IPS DF 19.7 (cell line): ENCODE measurements around the gene TNFSF13.

Experiments used
- DNase-seq: peaks from one replicate; pipeline ENCODE4 v3.0.0-alpha.2; 2013; ENCODE audit warnings: low read depth, low spot score

TNFSF13 gene

DNA sequence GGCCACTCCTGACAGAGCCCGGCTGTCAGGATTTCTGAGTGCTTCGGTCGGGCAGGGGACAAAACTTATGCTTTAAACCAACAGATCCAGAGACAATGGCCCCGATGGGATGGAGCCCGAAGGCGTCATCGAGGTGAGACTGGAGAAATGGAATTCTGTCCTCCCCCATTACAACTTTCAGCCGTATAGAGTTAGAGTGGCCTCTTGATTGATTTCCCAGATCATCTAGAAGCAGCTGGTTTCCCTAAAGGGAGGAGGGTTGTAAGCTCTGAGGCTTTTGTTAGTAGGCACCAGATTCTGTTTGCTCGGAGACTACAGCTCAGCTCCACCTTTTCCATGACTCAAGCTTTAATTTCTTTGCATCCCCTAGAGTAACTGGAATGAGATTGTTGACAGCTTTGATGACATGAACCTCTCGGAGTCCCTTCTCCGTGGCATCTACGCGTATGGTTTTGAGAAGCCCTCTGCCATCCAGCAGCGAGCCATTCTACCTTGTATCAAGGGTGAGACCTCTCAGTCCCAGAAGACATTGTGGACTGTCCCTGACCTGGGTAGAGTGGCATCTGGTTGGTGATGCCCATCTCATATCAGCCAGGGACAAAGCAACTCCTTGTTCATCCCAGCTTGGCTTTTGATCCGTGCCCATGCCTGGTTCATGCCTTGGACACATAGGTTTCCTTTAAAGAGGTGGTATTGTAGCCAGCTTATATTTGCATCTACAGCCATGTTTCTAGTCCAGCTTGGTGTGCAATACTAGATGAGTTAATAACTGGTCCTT lies 15.8 kb downstream of the TNFSF13 start:
- no peak for DNase-seq

DNA sequence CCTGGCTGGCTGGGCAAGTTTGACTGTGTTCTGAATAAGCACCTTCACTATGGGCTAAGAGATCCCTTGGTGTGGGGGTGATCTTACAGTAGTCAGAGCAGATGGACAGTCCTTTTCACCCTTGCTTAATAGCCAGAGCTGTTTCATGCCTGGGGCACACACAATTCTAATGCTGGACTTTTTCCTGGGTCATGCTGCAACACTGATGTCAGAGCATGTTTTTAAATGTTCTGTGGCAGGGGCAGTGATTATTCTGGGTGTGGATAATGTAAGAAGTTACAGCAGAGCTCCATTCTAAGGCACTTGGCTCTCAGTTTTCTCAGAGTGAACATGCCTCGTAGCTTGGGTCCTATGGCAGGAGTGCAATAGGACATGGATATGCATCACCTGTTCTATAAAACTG lies 16.9 kb downstream of the TNFSF13 start:
- DNase-seq: no peak

DNA sequence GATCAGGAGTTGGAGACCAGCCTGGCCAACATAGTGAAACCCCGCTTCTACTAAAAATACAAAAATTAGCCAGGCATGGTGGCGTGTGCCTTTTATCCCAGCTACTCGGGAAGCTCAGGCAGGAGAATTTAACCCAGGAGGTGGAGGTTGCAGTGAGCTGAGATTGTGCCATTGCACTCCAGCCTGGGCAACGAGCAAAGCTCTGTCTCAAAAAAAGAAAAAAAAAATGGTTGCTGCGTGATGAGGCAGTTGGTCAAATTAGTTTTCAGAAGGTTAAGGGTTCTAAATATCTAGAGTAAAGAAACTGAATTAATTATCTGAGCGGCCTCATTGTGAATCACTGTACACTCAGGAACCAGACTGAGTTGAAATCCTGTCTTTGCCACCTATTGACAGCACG lies 17.4 kb downstream of the TNFSF13 start:
- no peak for DNase-seq

DNA sequence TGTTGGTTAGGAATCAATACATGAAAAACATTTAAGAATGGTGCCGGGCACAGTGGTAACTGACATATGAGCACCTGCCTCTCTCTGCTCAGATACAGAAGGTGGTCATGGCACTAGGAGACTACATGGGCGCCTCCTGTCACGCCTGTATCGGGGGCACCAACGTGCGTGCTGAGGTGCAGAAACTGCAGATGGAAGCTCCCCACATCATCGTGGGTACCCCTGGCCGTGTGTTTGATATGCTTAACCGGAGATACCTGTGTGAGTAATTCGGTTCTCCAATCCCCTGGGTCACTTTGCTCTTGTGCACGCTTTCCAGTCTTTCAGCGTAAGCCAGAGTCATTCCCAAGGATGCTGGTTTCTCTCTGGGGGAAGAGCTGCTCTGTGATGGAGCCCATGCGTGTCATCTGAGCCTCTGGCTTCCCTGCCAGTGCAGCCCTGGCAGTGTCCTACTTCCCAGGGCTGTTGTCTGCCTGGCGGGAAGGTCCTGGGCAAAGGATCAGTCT lies 17.9 kb downstream of the TNFSF13 start:
- no peak for DNase-seq

DNA sequence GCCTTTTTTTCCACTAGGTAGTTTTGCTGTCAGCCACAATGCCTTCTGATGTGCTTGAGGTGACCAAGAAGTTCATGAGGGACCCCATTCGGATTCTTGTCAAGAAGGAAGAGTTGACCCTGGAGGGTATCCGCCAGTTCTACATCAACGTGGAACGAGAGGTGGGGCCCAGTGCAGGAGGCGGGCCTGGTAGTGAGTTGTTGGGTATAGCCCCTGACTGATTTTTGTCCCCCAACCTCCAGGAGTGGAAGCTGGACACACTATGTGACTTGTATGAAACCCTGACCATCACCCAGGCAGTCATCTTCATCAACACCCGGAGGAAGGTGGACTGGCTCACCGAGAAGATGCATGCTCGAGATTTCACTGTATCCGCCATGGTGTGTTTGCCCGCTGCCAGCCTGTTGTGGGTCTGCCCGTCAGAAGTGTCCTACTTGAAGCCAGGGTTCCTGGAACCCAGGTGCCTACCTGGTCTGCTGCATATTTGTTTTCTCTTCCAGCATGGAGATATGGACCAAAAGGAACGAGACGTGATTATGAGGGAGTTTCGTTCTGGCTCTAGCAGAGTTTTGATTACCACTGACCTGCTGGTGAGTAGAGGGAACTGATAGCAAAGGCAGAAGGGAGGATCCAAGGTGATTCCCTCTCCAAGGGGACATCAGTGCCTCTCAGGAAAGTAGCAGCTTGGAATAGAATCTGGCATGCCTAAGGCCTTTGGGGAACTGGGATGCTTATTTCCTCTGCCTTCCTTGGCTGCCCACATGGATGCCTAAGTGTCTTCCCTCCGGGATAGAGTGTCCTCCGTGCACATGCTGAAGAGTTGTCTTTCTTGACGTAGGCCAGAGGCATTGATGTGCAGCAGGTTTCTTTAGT lies 19.0 kb downstream of the TNFSF13 start:
- DNase-seq: no peak

DNA sequence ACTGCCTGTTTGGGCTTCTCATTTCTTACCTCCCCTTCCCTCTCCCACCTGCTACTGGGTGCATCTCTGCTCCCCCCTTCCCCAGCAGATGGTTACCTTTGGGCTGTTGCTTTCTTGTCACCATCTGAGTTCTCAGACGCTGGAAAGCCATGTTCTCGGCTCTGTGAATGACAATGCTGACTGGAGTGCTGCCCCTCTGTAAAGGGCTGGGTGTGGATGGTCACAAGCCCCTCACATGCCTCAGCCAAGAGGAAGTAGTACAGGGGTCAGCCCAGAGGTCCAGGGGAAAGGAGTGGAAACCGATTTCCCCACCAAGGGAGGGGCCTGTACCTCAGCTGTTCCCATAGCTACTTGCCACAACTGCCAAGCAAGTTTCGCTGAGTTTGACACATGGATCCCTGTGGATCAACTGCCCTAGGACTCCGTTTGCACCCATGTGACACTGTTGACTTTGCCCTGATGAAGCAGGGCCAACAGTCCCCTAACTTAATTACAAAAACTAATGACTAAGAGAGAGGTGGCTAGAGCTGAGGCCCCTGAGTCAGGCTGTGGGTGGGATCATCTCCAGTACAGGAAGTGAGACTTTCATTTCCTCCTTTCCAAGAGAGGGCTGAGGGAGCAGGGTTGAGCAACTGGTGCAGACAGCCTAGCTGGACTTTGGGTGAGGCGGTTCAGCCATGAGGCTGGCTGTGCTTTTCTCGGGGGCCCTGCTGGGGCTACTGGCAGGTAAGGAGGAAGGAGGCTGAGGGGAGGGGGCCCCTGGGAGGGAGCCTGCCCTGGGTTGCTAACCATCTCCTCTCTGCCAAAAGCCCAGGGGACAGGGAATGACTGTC lies 20.7 kb downstream of the TNFSF13 start, which contains the start of gene CD68:
CD68 (plus strand) TSS at position 638 of the 833 bp plus-strand sequence; CDS start at position 678, 40 bp downstream.
- DNase-seq: no peak

DNA sequence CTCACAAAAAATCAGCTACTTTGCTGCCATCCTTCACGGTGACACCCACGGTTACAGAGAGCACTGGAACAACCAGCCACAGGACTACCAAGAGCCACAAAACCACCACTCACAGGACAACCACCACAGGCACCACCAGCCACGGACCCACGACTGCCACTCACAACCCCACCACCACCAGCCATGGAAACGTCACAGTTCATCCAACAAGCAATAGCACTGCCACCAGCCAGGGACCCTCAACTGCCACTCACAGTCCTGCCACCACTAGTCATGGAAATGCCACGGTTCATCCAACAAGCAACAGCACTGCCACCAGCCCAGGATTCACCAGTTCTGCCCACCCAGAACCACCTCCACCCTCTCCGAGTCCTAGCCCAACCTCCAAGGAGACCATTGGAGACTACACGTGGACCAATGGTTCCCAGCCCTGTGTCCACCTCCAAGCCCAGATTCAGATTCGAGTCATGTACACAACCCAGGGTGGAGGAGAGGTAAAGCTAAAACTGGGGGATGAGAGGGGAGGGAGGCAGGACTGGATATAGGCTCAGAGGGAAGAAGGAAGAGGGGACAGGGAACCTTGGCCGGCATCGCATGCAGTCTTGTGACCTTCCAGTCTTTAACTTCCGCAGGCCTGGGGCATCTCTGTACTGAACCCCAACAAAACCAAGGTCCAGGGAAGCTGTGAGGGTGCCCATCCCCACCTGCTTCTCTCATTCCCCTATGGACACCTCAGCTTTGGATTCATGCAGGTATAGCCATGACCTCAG lies 21.5 kb downstream of the TNFSF13 start:
- DNase-seq: no peak

DNA sequence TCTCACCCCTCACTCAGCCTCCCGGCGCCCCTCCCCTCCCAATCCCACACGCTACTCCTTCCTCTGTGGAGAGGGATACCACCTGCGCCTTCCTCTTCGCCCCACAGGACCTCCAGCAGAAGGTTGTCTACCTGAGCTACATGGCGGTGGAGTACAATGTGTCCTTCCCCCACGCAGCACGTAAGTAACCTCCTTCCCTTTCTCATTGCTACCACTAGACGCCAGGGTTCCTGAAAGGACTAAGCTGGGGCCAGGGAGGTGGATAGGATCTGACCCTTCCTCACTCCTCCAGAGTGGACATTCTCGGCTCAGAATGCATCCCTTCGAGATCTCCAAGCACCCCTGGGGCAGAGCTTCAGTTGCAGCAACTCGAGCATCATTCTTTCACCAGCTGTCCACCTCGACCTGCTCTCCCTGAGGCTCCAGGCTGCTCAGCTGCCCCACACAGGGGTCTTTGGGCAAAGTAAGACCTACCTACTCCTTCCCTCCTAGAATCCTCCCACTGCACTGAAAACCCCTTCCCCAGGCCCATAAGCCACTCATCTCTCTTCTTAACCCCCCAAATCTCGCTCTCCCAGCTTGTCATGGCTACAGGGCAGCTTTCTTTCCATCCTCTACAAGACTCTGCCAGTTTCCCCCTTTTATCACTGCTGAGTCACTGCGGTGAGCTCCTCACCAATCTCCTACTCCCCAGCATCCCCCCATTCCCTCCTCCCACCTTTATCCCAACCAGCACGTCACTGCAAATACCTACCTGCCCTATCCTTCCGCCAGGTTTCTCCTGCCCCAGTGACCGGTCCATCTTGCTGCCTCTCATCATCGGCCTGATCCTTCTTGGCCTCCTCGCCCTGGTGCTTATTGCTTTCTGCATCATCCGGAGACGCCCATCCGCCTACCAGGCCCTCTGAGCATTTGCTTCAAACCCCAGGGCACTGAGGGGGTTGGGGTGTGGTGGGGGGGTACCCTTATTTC lies 22.3 kb downstream of the TNFSF13 start:
- DNase-seq: no peak

DNA sequence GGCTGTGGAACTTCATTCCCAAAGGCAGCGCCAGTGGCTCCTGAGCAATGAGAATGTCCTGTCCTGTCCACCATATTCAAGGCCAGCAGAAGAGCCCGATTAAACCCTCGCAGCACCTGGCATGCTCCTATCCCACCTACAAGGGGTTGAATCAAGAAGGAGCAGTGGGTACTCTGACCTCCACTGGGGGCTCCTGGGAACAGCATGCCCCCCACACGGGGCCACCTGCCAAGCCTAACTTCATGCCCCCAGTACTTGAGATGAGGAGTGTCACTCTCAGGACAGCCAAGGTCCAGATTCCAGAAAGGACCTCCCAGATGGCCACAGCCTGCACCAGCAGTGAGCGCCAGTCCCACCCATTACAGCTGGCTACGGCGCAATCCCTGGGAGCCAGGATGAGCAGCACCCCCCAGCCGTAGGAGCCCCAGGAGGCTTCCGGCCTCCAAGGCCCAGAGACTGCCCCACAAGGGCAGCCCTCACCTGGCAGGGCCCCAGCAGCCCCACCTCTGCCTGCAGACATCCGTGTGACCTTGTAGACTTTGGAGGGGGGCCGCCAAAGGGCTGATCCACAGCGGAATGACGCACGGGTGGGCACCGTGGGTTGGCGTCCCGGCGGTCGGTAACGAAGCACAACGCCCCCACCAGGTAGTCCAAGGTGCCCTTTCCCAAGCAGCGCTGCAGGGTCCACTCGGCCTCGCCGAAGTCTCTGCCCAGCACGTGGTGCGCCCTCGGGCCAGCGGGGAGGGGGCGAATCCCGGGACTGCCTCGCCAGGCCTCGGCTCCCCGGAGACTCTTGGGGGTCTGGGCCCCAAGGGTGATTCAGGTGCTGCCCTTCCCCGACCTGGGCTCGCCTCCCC lies 24.1 kb downstream of the TNFSF13 start:
- no peak for DNase-seq

DNA sequence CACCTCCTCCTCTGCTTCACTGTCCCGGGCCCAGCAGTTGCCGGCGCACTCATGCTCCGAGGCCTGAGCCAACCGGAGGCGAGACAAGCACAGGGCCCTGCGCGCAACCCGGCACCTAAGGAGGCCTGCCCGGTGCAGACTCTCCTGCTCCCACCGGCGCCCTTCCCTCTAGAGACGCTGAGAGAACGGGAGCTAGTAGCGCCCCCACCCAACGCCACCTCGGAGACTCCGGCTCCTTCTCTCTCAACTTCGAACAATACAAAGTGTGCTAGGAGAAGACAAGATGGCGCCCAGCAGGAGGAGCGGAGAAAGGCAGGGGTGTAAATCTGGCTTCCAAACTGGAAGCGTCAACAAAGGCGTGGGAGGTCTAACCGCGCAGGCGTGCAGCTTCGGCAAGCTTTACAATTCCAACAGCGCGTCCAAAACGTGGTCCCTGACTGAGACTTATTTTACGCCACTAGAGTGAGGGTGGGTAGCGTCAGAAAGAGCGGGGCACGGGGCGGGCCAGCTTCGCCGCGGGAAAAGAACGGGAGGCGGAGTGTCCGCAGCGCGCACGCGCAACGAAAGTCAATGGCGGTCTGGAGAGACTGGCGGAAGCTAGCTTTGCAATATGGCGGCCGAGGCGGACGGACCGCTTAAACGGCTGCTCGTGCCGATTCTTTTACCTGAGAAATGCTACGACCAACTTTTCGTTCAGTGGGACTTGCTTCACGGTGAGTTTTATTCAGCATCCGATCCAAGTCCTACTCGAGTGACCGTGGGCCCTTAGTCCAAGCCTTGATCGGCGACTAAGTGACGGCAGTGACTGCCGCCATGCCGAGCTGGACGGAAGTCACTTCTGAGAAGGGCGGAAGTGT lies 24.9 kb downstream of the TNFSF13 start, which contains the start of gene MPDU1:
MPDU1 (plus strand) TSS at position 600 of the 857 bp plus-strand sequence; CDS start at position 611, 11 bp downstream.
- DNase-seq: peak; percentile 75

DNA sequence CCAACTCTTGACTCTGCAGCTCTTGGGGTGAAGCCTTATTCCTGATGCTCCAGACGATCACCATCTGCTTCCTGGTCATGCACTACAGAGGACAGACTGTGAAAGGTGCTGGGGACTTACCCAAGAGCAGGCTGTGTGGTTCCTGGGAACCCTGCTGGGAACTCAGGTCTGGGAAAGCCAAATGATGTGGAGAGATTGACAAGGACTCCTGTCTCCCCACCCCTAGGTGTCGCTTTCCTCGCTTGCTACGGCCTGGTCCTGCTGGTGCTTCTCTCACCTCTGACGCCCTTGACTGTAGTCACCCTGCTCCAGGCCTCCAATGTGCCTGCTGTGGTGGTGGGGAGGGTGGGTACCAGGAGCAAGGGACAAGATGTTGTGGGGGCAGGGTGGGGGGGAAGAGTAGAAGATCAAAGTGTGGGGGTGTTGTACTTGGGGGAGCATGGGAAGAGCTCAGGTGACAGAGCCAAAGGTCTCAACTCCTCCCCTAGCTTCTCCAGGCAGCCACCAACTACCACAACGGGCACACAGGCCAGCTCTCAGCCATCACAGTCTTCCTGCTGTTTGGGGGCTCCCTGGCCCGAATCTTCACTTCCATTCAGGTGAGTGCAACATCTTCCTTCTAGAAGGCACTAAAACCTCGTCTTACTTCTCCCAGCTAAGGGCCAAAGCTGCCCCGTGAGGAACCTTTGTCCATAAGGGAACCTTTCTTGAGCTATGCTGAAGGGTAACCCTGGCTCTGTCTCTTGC lies 28.3 kb downstream of the TNFSF13 start:
- DNase-seq: no peak

DNA sequence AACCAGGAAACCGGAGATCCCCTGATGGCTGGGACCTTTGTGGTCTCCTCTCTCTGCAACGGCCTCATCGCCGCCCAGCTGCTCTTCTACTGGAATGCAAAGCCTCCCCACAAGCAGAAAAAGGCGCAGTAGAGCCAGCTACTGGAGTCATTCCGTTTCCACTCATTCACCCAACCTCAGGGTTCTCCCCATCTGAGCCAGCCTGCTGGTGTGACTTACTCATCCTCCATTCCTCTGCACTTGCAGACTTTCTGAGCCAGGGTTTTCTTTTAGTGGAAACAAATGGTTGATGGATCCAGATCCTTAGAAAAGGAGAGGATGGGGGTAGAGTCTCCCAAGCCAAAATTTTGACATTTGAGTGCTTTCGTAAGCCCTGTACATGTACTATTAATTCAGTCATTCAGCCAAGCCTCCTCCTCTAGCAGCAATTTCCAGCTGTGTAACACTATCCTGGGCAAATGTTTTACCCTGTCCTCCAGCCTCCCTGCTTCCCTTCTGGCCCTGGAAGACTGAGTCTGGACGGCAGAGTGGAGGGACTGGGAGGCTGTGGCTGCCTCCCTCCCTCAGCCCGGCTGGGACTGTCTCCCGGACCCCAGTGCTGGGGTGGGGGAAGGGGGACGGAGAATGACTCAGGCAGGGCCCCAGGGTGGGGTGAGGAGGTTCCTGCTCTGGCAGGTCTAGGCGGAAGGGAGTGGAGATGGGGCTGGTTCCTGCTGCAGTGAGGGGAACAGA lies 29.0 kb downstream of the TNFSF13 start:
- DNase-seq: no peak

DNA sequence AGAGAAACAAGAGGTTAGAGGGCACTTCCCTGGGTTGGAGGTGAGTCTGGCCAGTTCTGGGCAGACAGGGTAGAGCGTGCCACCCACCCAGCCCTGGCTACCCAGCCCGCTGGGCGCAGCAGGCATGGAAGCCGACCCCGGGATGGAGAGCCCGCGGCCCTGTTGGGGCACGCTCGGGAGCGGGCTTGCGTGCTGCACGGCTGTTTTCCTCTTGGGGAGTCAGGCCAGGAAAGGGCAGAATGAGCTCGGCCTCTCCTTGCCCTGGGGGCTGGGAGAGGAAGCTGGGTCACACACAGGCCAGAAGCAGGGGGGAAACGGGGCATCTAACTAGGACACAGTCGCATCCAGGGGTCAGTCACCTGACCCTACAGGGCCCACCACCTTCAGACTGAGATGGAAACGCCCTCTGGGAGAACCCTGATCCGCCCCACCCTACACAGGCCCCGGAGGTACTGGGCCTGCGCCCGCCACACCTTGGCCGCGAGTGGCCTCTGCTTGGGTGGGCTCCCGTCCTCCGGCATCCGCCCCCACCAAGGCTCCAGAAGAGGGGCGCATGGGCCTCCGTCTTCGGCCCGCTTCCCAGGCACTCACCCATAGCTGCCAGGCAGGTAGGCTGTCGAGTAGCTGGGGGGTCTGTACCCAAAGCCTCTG lies 30.1 kb downstream of the TNFSF13 start:
- DNase-seq: no peak

DNA sequence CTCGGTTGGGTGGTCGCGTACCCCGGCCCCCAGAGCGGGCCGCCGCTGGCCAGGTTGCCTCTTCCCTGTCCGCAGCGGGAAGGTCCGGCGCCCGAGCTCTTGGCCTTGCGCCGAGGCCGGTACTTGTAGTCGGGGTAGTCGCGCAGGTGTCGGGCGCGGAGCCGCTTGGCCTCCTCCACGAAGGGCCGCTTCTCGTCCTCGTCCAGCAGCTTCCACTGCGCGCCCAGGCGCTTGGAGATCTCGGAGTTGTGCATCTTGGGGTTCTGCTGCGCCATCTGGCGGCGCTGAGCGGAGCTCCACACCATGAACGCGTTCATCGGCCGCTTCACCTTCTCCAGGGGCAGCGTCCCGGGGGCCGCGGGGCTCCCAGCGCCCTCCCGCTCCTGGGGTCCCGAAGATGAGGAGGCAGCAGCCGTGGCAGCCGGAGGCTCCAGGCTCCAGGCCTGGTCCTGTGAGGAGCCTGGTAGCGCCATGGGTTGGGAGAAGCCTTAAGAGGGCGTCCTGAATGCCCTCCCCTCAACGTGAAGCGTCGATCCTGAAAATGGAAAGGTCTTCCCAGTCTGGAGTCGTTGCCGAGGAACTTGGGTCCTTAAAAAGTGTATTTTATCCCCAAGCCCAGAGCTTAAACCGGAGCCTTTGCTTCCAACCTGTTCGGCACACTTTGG lies 30.8 kb downstream of the TNFSF13 start:
- no peak for DNase-seq
